Body of pancreas (tissue), 4 donors: ENCODE data around the gene CBX6.
"Not testable (repeated sequence)": the region's sequence is repeated elsewhere in the genome, so short reads cannot be mapped to it uniquely, and the experiment has no call there.

Experiments
- CTCF ChIP-seq, 7 experiments: fragments of 450-650 bp in 4 of 7; fragments of 200-600 bp in 3 of 7; sonication (generic) in 3 of 7; IDR thresholded peaks; one replicate each; pipeline ENCODE4 v1.5.1; 2016 to 2019; ENCODE audit warnings: antibody characterized with exemption in 7 of 7
- POLR2A ChIP-seq, 3 donors: fragments of 450-650 bp; IDR thresholded peaks; one replicate each; pipeline ENCODE4 v1.6.1; 2016; ENCODE audit warnings: antibody characterized with exemption in 3 of 3, mild to moderate bottlenecking in 2 of 3

- not testable (repeated sequence) for TF ChIP-seq CTCF, POLR2A (IDR thresholded peaks at IDR 0.05)
Observed at GRCh38 chr22:38854476-38854875, 17.5 kb downstream of the CBX6 start.
